ENCODE measurements around the gene OPN1MW3.

OPN1MW3 gene

GRCh38 chrX:154320406-154320805, 63.0 kb downstream of the OPN1MW3 start:
- Histone ChIP-seq H3K4ac (ENCODE audit: low read depth in 1 of 2, low read length in 2 of 2) (no peak overlapping the region), H3K4me2 (ENCODE audit: low read length, poor library complexity, severe bottlenecking) (no peak overlapping the region), H3K4me1 (ENCODE audit: control insufficient read depth, insufficient read depth, low read depth, low read length) (peaks cover 12% of the 10 kb centered on the region), H3K23ac (ENCODE audit: low read length in 2 of 2) (no peak overlapping the region), H3K9ac (ENCODE audit: low read length) (no peak overlapping the region), H3K27ac (ENCODE audit: low read length, poor library complexity, severe bottlenecking) (no peak overlapping the region), H3K79me1 (replicated peaks; ENCODE audit: low read length, poor library complexity, severe bottlenecking) (no peaks in the 10 kb centered on the region), H3K4me3 (ENCODE audit: insufficient read depth in 1 of 2, low read depth in 1 of 2, low read length in 2 of 2) (no peak overlapping the region), H3K36me3 (ENCODE audit: control insufficient read depth in 1 of 2, insufficient read depth in 2 of 2, low read depth in 1 of 2, low read length in 2 of 2) (no peaks in the 10 kb centered on the region), H2BK120ac (ENCODE audit: low read depth, low read length) (no peak overlapping the region), H4K8ac (ENCODE audit: low read length) (no peak overlapping the region), H2AK5ac (ENCODE audit: low read length, severe bottlenecking) (no peak overlapping the region), H2BK12ac (ENCODE audit: low read length in 2 of 2) (no peak overlapping the region), H2BK5ac (ENCODE audit: low read depth, low read length, poor library complexity, severe bottlenecking) (no peak overlapping the region), H4K91ac (ENCODE audit: low read length) (no peak overlapping the region), H3K27me3 (ENCODE audit: control insufficient read depth in 1 of 2, insufficient read depth in 1 of 2, low read length in 2 of 2) (peaks cover 21 to 65% of the 10 kb centered on the region in 2 experiments), H3K9me3 (ENCODE audit: control insufficient read depth, low read length) (no peaks in the 10 kb centered on the region), H3K18ac (ENCODE audit: low read depth in 1 of 2, low read length in 2 of 2) (no peak overlapping the region), H2BK15ac (ENCODE audit: low read depth, poor library complexity, severe bottlenecking) (no peak overlapping the region), H2AFZ (ENCODE audit: low read depth, low read length) (no peak overlapping the region), H3K14ac (ENCODE audit: low read length in 2 of 2) (no peak overlapping the region)
- no peak for DNase-seq
- WGBS = 90% methylated on average over 8 of the region's 11 CpGs

Measured in mesenchymal stem cell (in vitro differentiated cells and primary cell).